HTERT RPE-1 (cell line): ENCODE data around the gene LPAR5.

ENCODE experiments used
- in situ Hi-C: fragments of 300-500 bp; cut with MboI; formaldehyde crosslinking; loops from 4 replicates; pipeline ENCODE4 v1.14.3; 2020; ENCODE audit warnings: low sequenced_read_pairs

The LPAR5 gene

GRCh38 chr12:6639151-6639801 lies 3.5 kb upstream of the LPAR5 start:
- in situ Hi-C loops: no loop called here

GRCh38 chr12:6638305-6638704 lies 2.5 kb upstream of the LPAR5 start:
- in situ Hi-C loops: no loop called here

GRCh38 chr12:6635375-6635855 lies 344 bp downstream of the LPAR5 start:
- in situ Hi-C loops: no loop called here

DNA sequence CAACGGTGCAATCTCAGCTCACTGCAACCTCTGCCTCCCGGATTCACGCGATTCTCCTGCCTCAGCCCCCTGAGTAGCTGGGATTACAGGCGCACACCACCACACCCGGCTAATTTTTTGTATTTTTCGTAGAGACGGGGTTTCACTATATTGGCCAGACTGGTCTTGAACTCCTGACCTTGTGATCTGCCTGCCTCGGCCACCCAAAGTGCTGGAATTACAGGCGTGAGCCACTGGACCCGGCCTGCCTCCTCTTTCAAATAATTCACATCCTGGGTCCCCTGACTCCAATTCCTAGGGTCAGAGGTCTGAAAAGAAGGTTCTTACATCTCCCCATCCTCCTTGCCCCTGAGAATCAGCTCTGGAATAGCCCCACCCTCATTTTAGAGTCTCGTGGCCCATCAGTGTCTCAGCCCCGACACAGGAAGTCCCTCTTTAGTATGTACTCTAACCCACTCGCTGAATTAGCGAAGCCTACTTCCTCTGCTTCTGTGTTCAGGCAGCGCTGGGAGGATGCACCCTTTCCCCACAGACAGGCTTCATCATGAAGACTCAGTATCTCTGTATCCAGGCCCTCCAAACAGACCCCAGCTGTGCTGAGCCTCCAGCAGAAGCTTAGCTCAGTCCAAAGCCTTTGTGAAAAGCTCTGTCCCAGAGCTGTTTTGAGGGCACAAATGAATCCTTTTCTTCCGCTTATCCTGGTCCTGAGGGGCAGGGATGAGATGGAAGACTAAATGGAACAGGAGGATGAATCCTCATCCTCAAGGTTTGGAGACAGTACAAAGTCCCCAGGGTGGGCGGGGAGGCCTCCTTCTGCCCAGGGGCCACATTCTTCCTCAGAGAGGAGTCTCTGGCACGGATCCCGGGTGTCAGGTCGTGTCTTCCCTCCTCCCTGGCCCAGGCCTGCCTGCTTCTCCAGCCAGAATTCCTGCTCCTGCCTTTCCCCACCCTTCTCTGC lies 3.5 kb downstream of the LPAR5 start:
- in situ Hi-C loops: no loop called here

- in situ Hi-C loops: no loop called here
Measured at GRCh38 chr12:6631549-6631961, 4.2 kb downstream of the LPAR5 start.

DNA sequence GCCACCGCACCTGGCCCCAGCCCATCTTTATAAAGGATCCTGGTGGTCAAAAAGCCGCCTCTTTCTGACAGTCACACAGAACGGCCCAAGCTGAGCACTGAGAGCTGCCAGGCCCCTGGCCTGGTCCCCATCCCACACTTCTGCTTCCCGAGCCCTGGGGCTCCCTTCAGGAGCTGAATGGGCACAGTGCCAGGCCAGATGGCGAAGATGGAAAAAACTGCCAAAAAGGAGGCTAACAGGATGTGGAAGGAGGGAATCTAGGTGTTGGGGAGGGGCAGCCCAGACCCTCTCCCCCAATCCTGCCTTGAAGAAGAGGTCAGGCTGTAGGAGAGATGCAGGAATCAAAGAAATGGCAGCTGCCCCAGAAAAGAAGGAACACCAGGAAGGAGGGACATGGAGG lies 5.0 kb downstream of the LPAR5 start:
- in situ Hi-C loops: no loop called here

DNA sequence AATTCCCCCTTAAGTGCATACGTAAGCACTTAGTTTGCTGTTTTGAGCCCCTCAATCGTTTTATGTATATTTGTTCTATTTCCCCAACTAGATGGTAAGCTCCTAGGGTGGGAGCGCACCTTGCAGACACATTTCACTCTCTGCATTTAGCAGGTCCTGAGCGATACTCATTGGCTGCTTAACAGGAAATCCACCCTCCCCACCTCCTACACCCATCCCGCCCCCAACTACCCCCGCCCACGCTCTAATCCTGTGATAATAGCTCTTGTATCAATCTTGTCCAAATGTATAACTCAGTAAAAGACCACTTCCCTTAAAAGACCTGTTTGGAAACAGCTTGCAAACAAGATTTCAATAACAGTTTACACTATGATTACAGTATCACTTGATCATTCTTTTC lies 8.1 kb downstream of the LPAR5 start:
- in situ Hi-C loops: no loop called here

DNA sequence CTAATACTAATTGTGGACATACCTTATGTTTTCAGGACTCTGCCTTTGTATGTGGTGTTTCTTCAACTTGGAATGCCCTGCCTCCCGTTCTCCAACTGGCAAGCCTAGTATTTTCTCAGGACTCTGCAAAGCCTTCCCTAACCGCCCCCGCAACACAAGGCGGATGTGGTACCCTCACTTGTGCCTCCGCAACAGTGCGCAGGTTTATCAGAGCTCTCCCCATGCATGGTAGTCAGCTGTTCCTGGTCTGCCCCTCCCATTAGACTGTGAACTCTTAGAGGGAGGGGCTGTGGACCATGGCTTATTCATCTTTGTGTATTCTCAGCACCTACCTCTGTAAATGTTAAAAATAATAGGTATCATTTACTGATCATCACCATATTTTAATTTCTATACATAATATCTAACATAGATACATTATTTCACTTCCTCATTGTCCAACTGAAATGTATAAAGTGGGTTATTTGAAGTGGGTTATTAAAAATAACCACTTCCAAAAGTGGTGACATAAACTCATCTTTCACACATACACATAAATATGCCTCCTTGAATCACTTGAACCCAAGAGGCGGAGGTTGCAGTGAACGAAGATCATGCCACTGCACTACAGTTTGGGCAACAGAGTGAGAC lies 9.0 kb downstream of the LPAR5 start:
- in situ Hi-C loops: no loop called here

DNA sequence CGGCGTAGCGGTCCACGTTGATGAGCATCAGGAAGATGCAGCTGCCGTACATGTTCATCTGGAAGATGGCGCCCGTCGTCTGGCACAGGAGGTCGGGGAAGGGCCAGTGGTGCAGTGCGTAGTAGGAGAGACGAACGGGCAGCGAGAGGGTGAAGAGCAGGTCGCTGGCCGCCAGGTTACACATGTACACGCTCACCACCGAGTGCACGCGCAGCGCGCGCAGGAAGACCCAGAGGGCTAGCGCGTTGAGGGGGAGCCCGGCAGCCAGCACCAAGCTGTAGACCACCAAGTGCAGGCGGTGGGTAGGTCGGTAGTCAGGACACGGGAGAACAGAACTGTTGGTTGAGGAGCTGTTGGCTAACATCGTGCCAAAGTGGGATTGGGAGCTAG lies 14.9 kb downstream of the LPAR5 start:
- in situ Hi-C loops: no loop called here

- in situ Hi-C loops: no loop called here
Measured at GRCh38 chr12:6620137-6620884, 15.4 kb downstream of the LPAR5 start.

GRCh38 chr12:6618483-6619225 lies 17.1 kb downstream of the LPAR5 start:
- in situ Hi-C loops: no loop called here

- in situ Hi-C loops: no loop called here
Measured at GRCh38 chr12:6615802-6616201, 20.0 kb downstream of the LPAR5 start.

DNA sequence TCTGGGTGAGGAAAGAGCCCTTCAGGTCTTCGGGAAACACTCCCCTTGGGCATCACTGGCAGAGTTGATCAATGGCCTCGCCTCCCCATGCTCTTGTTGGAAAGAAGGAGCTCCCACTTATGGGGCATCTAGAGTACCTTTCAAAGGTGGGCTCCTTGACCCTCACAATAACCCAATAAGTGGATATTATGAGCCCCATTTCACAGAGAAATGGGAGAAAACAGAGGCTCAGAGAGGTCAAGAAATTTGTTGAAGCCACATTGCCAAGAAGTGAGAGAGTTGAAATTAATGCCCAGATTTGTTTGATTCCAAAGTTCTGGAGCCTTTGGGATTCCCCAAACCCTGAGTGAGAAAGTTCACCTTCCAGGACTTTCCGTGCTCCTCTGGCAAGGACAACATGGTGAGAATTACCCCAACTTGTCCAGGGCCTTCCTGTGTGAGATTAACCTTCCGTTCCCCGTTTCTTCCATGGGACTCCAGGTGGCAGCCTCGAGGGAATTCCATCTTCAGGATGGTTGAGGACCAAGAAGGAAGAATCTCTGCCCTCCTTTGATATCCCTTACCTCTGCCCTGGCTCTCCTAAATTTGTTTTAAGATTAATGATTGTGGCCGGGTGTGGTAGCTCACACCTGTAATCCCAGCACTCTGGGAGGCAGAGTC lies 21.1 kb downstream of the LPAR5 start:
- in situ Hi-C loops: no loop called here

- in situ Hi-C loops: no loop called here
Measured at GRCh38 chr12:6613776-6614512, 21.8 kb downstream of the LPAR5 start.

DNA sequence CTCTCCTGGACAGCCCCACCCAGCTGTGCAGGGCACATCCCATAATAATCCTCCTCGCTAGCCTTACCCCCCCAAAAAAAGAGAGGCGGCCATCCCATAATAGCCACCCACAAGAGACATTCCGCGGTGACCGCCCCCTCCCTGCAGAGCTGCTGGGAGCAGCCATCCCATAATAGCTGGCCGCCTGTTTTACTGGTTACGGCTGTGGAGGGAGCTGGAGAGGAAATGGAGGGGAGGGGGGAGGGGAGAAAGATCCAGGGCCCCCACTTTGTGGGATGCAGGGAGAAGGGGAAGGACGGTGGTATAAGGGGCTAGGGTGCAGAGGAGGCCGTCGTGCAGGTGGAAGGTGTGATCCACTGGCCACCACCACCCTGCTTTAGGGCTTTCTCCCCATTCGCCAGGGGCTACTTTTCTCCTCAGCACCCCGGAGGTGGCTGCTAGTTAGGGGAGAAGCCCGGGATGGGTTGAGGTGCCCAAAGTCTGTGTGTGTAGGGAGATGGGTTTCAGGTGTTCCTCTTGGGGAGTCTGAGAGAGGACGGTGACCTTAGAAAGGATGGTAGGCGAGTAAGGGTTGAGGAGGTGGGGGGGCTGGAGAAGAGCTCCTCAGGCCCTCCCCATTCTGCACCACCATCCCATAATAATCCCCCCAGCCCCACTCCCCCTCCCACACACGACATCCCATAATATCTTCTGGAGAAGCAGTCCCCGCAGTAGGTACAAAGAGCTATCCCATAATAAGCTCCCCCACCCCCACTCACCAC lies 22.6 kb downstream of the LPAR5 start:
- in situ Hi-C loops: no loop called here

DNA sequence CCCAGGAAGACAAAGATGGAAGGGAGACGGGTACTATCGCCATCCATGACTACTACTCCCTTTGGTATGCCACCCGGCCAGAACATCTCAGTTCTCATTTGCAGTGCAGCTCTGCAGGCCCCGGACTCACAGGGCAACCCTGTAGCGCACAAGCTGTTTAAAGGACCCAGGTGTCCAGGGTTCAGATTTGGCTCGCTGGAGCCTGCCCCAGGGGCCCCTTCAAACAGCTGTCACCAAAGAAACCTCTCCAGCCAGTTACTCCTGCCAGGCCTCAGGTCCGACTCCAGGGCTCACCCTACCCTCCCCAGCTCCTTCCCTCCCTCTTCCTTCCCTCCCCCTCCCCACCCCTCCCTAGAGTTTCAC lies 23.1 kb downstream of the LPAR5 start:
- in situ Hi-C loops: no loop called here

DNA sequence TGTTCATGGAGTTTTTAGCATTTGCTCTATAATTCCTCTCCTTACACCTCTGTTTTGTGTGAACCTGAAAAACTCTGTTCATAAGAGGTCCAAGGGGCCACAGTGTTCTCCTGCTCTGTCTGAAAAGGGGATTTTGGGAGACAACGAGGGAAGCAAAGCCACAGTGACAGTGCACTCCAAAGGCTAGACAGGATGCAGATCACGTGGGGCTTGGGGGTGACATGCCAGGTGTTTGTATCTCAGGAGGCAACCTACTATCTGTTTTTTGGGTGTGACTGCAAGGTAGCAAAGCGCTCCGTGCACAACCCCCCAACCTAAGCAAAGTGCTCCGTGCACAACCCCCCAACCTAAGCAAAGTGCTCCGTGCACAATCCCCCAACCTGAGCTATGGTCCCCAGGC lies 23.5 kb downstream of the LPAR5 start:
- in situ Hi-C loops: no loop called here

- in situ Hi-C loops: no loop called here
Measured at GRCh38 chr12:6608592-6609281, 27.0 kb downstream of the LPAR5 start.
